PC-3 (cell line): ENCODE measurements around the gene PSMD6. TPM values are rescaled to one million over a fixed set of nuclear protein-coding genes. Genes with fewer than 3 reads are reported as not detected.

ENCODE experiments used
- ATAC-seq: fragments of 200-7000 bp; cut with Tn5 transposase; 2 replicates; pipeline ENCODE4 v1.9.1; 2020; ENCODE audit warnings: mild to moderate bottlenecking, moderate library complexity
- BruUV-seq: library from RNA; stranded (reverse); fragments of 400-500 nt; replicated peaks from 2 replicates; lab custom pipeline; 2021; lab: Mats Ljungman, UMichigan
- CTCF ChIA-PET: fragments of 300-600 bp; sonication (Branson Sonifier 250); formaldehyde crosslinking; loops from one replicate; lab custom pipeline; 2022; ENCODE audit warnings: antibody characterized with exemption; lab: Charles Lee
- POLR2A ChIA-PET: fragments of 300-600 bp; sonication (Branson Sonifier 250); formaldehyde crosslinking; loops from one replicate; lab custom pipeline; 2022; ENCODE audit warnings: antibody characterized with exemption; ENCODE audit not compliant: unreplicated experiment; lab: Charles Lee
- DNase-seq: peaks from one replicate; pipeline ENCODE4 v3.0.0-alpha.2; 2015
- H2AFZ ChIP-seq: fragments of 300-600 bp; sonication (generic); 2 replicates; pipeline ENCODE4 v1.6.0; 2016; ENCODE audit warnings: antibody characterized with exemption, low read length
- H3F3A ChIP-seq: fragments of 300-600 bp; sonication (generic); one replicate; pipeline ENCODE4 v1.6.0; 2017; ENCODE audit warnings: antibody characterized with exemption, low read length, control low read depth, mild to moderate bottlenecking; ENCODE audit not compliant: unreplicated experiment
- H3K27ac ChIP-seq: fragments of 300-600 bp; sonication (generic); 2 replicates; pipeline ENCODE4 v1.5.1; 2016; ENCODE audit warnings: mild to moderate bottlenecking, low read length
- H3K27me3 ChIP-seq: fragments of 300-600 bp; sonication (generic); 2 replicates; pipeline ENCODE4 v1.6.1; 2016; ENCODE audit warnings: low read length, mixed read lengths
- H3K36me3 ChIP-seq: fragments of 300-600 bp; sonication (generic); 2 replicates; pipeline ENCODE4 v1.6.1; 2016; ENCODE audit warnings: low read depth, mixed run types, low read length, mixed read lengths
- H3K4me1 ChIP-seq: fragments of 300-600 bp; sonication (generic); 2 replicates; pipeline ENCODE4 v1.5.1; 2016; ENCODE audit warnings: low read length; ENCODE audit not compliant: insufficient read depth
- H3K4me2 ChIP-seq: fragments of 300-600 bp; sonication (generic); 2 replicates; pipeline ENCODE4 v1.6.0; 2016; ENCODE audit warnings: low read length
- H3K4me3 ChIP-seq: fragments of 300-600 bp; sonication (generic); 2 replicates; pipeline ENCODE4 v1.5.1; 2016; ENCODE audit warnings: mild to moderate bottlenecking, low read length, mixed read lengths
- H3K79me2 ChIP-seq: fragments of 300-600 bp; sonication (generic); 2 replicates; pipeline ENCODE4 v1.6.1; 2017; ENCODE audit warnings: low read length, mixed read lengths
- H3K9ac ChIP-seq: fragments of 300-600 bp; sonication (generic); 2 replicates; pipeline ENCODE4 v1.6.0; 2016; ENCODE audit warnings: mild to moderate bottlenecking, low read length
- H3K9me2 ChIP-seq: fragments of 300-600 bp; sonication (generic); replicated peaks from 2 replicates; pipeline ENCODE4 v1.6.1; 2016; ENCODE audit warnings: mixed run types, low read length, mixed read lengths
- H3K9me3 ChIP-seq: fragments of 300-600 bp; sonication (generic); 2 replicates; pipeline ENCODE4 v1.6.1; 2016; ENCODE audit warnings: low read length, mixed read lengths
- H4K20me1 ChIP-seq: fragments of 300-600 bp; sonication (generic); 2 replicates; pipeline ENCODE4 v1.6.1; 2016; ENCODE audit warnings: low read length, mixed read lengths
- CTCF ChIP-seq: fragments of 300-600 bp; sonication (generic); conservative IDR thresholded peaks from 2 replicates; pipeline ENCODE4 v1.5.1; 2017; ENCODE audit warnings: antibody characterized with exemption, low read depth, mild to moderate bottlenecking, low read length
- EZH2 ChIP-seq: fragments of 300-600 bp; sonication (generic); IDR thresholded peaks from one replicate; pipeline ENCODE4 v1.6.1; 2017; ENCODE audit warnings: antibody characterized with exemption, mild to moderate bottlenecking, low read length; ENCODE audit not compliant: unreplicated experiment
- EZH2phosphoT487 ChIP-seq: fragments of 300-600 bp; sonication (generic); IDR thresholded peaks from 2 replicates; pipeline ENCODE4 v1.6.1; 2018; ENCODE audit warnings: mild to moderate bottlenecking, antibody characterized with exemption, low read length, borderline replicate concordance
- intact Hi-C: fragments of 100-400 bp; cut with micrococcal nuclease; formaldehyde crosslinking; loops from 2 replicates; pipeline ENCODE4 v1.9.0; 2023
- total RNA-seq: library from RNA; depleted of rRNA; stranded (reverse); fragments of >200 nt; gene quantifications from 2 replicates; pipeline ENCODE4 v1.2.3, GENCODE V29; 2014

PSMD6 gene
- total RNA-seq, 1 experiment from 2014 or later = 80.7 TPM

- TF ChIP-seq EZH2 (no peak), EZH2phosphoT487 (no peak), CTCF (no peak)
- ATAC-seq = no peak
- H3K36me3 ChIP-seq = no peaks in the 10 kb centered on the region
- no peaks in the 10 kb centered on the region for H3K9me3 ChIP-seq
- peaks cover 9% of the 10 kb centered on the region for H3K4me1 ChIP-seq
- POLR2A ChIA-PET = interaction anchor here (0.6 kb wide), 2 partner anchors 41 to 68 kb away, joined by 3 to 4 read pairs; no protein-coding TSS in a partner anchor
- H3K4me2 ChIP-seq = no peak overlapping the region
- H2AFZ ChIP-seq = no peak overlapping the region
- no peak overlapping the region for H3K27ac ChIP-seq
- H3K9me2 ChIP-seq = no peaks in the 10 kb centered on the region
- CTCF ChIA-PET = no interaction called here
- no TSS peak for BruUV-seq
- no peak for DNase-seq
- no peaks in the 10 kb centered on the region for H3K79me2 ChIP-seq
- H3K4me3 ChIP-seq = no peak overlapping the region
- H3K9ac ChIP-seq = no peak overlapping the region
- H3F3A ChIP-seq = no peaks in the 10 kb centered on the region
- no peaks in the 10 kb centered on the region for H4K20me1 ChIP-seq
- no peaks in the 10 kb centered on the region for H3K27me3 ChIP-seq
- intact Hi-C loops = loop anchor here (10.0 kb wide), 1 partner anchor 52 kb away; the partner anchor contains the start of gene SCAANT1
Measured at GRCh38 chr3:63966871-63967270, 56.4 kb downstream of the PSMD6 start.

GRCh38 chr3:63966007-63966406, 57.3 kb downstream of the PSMD6 start:
- peaks cover 9% of the 10 kb centered on the region for H3K4me1 ChIP-seq
- ATAC-seq (no peak), DNase-seq (no peak)
- no peaks in the 10 kb centered on the region for H3K27me3 ChIP-seq
- no peaks in the 10 kb centered on the region for H4K20me1 ChIP-seq
- no peak overlapping the region for H3K9ac ChIP-seq
- no peaks in the 10 kb centered on the region for H3F3A ChIP-seq
- no peaks in the 10 kb centered on the region for H3K79me2 ChIP-seq
- no peak overlapping the region for H3K4me2 ChIP-seq
- no TSS peak for BruUV-seq
- H3K9me3 ChIP-seq = no peaks in the 10 kb centered on the region
- ChIA-PET POLR2A (no interaction called here), CTCF (no interaction called here)
- intact Hi-C loops = loop anchor here (10.0 kb wide), 1 partner anchor 51 kb away; the partner anchor contains the start of gene SCAANT1
- no peak for TF ChIP-seq CTCF
- TF ChIP-seq EZH2phosphoT487 = no peak
- TF ChIP-seq EZH2 = no peak
- no peak overlapping the region for H3K4me3 ChIP-seq
- no peaks in the 10 kb centered on the region for H3K36me3 ChIP-seq
- H3K27ac ChIP-seq = no peak overlapping the region
- no peaks in the 10 kb centered on the region for H3K9me2 ChIP-seq
- H2AFZ ChIP-seq = no peak overlapping the region

- intact Hi-C loops = loop anchor here (10.0 kb wide), 1 partner anchor 50 kb away; the partner anchor contains the start of gene SCAANT1
- DNase-seq = no peak
- no peak for ATAC-seq
- H3K4me2 ChIP-seq = no peak overlapping the region
- H4K20me1 ChIP-seq = no peaks in the 10 kb centered on the region
- TF ChIP-seq CTCF = no peak
- TF ChIP-seq EZH2phosphoT487 = no peak
- TF ChIP-seq EZH2 = no peak
- no peaks in the 10 kb centered on the region for H3F3A ChIP-seq
- no peak overlapping the region for H3K4me3 ChIP-seq
- ChIA-PET CTCF (no interaction called here), POLR2A (no interaction called here)
- BruUV-seq = no TSS peak
- H3K9me2 ChIP-seq = no peaks in the 10 kb centered on the region
- no peaks in the 10 kb centered on the region for H3K36me3 ChIP-seq
- peaks cover 13% of the 10 kb centered on the region for H3K4me1 ChIP-seq
- no peaks in the 10 kb centered on the region for H3K27me3 ChIP-seq
- H3K79me2 ChIP-seq = no peaks in the 10 kb centered on the region
- no peak overlapping the region for H3K27ac ChIP-seq
- no peaks in the 10 kb centered on the region for H3K9me3 ChIP-seq
- H3K9ac ChIP-seq = no peak overlapping the region
- no peak overlapping the region for H2AFZ ChIP-seq
Measured at GRCh38 chr3:63964681-63965485, 58.4 kb downstream of the PSMD6 start.
